ENCODE data around the gene NACC1.

The NACC1 gene

DNA sequence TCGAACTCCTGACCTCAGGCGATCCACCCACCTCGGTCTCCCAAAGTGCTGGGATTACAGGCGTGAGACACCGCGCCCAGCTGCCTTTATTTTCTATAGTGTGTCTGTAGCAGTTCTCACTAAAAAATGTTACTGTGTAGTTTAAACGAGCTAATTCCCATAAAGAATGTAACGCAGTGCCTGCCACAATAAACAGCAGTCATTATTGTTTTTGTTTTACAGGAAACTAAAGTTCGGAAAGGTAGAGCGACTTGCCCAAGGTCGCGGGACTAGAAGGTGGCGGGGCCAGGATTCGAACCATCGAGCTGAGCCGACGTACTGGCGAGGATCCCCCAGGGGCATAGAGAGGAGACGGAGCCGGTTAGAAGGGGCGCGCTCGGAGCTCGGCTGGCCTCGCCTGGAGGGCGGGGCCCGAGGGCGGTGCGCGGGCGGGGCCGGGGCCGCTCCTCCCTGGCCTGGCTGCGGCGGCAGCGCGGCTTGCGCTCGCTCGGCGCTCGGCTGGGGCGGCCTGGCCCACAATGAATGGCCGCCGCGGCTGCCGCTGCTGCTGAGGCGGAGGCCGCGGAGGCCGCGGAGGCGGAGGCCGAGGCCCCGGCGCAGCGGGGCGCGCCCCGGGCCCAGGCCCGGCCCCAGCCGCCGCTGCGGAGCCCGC lies at the start of gene NACC1:
Gene NACC1 (plus strand): TSS at position 493 of the 652 bp plus-strand sequence. CDS start 16,944 bp downstream, outside the sequence.
- peak; percentile 92 for DNase-seq (ENCODE audit: low spot score)

DNA sequence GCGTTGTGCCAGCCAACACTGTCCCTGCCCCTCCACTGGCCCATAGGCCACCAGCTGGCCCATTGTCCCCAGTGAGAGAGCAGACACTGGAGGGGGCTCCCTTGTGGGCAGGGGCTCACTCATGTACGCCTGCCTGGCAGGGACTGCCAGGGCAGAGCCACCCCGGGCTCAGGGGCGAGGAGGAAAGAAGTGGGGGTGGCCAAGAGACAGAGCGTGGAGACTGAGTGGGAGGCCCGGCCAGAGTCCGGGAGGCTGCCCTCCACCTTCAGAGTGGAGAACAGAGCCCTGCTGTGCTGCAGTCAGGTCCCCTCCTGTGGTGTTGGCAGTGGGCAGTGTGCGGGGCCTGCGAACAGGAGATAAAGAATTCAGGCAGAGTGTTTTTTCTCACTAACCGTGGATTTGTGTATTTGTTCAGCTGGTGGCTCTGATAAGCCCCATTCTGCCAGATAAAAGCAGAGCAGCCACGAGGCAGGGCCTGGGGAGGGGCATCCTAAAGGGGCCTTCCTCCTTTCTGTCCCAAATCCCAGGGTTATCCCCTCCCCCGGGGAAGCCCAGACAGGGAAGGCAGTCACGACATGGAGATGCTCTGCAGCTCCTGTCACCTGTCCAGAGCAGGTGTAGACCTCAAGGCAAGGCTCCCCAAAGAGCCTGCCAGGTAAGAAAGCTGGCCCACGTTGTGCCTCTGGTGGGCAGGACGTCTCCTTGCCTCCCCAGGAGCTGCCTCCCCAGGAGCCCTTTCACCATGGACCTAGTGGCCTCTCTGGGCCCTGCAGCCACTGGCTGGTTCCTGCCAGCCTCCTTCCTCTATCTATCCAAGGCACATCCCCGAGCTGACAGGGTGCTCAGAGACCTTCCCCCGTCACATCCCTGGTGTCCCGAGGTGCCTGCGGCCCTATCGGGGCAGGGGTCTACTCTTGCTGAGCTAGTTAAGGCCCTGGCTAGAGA lies 48.4 kb upstream of the NACC1 start:
- DNase-seq (ENCODE audit: low spot score) = no peak

DNA sequence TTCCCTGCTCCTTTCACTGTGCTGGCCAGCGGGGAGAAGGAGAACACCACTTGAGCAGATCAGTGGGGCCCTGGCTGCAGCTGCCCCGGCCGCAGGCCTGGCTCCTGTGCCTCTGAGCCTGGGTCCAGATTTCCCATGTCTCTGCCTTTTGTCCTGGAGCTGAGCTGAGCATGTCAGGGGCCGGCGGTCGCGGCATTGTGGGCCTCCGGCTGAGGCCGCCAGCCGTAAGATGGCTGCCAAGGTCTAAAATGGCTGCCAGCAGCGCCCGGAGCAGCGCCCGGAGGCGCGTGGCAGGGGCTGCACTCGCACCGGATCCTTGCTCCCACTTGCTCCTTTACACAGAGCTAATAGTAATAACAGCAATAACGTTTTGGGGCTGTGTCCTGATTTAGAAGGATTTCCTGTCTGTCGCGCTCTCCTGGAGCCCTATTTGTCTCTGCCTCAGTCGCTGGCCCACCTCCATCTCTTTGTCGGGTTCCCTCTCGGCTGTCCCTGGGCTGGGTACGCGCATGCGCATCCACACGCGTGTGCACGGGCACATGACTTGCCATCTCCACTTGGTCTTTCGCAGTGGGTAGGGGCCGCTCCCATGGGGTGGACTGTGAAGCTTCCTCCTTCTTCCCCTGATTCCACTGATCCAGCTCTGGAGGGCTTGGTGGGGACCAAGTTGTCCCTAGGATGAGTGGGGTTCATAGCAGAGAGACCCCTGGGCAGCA lies 47.5 kb upstream of the NACC1 start:
- peak; percentile 84 for DNase-seq (ENCODE audit: low spot score)

DNA sequence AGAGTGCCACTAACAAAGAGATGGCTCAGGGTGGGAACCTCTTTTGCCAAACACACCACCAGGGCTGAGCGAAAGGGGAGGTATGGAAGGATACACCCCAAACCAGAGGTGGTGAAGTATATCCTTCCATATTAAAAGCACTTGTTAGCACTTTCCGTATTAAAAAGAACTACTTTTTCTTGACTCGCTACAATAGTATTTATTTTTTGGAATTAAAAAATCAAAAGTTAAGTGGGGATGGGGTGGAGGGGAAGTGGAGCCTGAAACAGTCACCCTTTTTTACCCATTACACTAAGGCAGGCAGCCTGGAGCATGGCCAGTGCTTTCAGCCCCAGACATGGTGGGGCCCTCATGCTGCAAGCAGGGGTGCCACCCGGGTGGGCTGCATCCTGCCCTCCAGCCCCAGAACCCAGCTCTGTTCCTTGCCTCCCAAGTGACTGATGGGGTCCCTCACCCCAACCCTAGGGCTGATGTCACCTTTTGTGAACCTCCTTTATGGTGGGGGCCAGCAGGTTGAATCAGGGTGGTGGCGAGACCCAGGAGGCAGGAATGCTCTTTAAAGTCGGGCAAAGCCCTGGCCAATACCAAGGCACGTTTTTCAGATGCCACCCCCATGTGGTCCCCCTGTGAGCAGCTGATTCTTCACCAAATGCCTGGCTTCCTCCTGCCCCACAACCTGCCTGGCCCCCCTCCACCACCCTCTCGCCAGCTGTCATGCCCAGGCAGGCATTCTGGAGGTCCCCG lies 46.4 kb upstream of the NACC1 start:
- no peak for DNase-seq (ENCODE audit: low spot score)

DNA sequence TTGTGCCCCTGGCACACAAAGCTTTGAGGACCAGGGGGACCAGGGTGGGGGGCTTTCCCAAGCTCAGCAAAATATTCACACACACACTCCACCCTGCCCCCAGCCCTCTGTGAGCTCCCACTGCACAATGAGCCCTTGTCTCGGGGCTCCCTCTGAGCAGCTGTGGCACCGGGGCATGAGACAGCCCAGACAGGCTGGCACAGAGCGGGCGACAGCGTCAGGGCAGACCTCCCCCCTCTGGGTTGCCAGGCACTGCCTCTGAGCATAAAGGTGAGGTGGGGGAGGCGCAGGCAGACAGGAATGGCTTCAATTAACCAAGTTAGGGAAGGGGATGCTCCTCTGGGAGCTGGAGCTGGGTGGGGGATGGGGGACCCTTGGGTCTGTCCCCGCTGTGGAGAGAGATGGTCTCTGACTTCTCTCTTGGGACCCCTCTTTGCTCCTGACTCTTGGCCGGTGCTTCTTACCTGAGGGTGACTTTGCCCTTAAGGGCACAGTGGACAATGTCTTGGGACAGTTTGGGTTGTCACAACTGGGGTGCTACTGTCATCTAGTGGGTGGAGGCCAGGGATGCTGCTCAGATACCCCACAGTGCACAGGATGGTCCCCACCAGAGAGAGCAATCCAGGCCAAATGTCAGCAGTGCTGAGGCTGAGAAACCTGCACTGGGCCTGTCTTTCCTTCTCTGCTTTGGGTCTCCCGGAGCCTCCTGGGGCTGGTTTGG lies 45.7 kb upstream of the NACC1 start:
- DNase-seq (ENCODE audit: low spot score) = peak; percentile 98

DNA sequence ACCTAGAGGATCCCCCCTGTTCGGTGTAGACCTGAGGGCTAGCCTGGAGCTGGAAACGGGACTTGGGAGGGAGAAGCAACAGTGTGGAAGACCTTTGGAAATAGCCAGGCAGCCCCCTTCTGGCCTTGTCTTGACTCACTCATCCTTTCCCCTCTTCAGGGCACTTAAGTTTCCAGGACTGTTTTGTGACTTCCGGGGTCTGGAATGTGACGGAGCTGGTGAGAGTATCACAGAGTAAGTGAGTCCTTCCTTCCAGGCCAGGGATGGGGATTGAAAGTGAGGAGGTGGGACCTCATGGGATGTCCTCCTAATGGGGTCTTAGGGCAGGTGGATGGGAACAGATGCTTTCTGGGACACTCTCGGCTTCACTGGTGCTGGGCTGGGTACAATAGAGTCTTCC lies 44.8 kb upstream of the NACC1 start:
- DNase-seq (ENCODE audit: low spot score) = no peak

DNA sequence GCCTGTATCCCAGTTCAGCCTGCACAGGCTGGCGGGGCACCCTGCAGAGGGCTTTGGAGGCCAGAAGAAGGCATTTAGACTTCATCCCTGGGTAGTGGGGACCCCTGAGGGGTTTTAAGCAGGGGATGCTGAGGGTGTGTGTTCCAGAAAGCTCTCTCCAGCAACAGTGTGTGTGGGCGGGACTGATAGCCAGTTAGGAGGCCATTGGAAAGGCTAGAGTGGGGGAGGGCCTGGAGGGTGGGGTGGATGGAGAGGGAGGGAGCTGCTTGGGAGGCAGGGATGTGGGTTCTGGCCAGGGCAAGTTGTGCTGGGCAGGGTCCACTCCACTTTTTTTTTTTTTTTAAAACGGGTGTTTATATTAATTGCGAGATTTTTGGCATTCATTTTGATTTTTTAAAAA lies 43.7 kb upstream of the NACC1 start:
- no peak for DNase-seq (ENCODE audit: low spot score)

DNA sequence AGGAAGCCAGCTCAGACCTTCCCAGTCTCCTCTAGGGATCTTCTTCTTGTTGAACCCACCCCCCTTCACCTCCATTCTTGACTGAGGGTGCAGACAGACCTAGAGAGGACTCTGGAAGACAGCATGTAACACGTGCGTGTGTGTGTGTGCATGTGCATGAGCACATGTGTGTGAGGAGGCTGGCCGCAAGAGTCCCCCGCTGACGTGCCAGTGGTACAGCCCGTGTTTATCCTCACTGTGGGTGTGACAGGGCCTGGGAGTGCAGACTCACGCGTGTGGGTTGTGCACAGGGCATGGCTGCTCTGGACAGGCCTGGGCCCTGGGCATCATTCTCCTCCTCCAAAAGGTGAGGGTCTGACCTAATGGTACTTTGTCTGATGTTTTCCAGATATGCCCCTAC lies 41.7 kb upstream of the NACC1 start:
- no peak for DNase-seq (ENCODE audit: low spot score)

DNA sequence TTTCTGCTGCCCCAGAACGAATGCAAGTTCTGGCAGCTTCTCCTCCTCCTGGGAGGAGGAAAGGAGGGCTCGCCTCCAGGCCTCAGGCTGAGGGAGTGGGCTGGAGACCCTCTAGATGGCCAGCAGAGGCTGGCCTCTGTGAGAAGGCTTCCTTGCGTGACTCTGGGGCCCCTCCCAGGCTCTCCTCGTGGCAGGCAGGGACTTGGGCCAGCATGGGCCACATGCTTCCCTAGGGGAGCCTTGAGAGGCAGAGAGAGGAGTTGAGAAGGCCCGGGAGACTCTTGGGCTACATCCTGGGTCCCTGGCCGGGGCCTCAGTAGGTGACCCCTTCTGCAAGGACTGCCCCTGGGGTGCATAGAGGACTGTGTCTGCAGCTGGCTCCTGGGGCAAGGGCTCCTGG lies 41.3 kb upstream of the NACC1 start:
- DNase-seq (ENCODE audit: low spot score) = no peak

DNA sequence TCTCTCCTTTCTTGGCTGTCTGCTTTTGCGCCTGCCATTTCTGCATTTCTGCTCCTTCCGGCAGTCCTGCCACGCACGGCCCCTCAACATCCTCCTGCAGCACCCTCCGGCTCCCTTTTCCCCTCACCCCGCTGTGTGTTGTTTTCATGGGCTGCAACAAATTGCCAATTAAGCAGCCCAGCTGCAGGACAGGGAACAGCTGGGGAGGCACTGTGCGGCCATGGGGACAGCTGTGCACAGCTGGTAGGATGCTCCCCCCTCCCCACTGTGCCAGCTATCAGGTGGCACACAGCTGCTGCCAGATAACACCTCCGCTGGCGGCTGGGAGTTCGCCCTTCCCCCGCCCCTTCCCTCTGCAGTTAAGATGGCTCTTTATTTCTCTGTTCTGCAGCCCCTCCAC lies 40.8 kb upstream of the NACC1 start:
- DNase-seq (ENCODE audit: low spot score) = peak; percentile 85

DNA sequence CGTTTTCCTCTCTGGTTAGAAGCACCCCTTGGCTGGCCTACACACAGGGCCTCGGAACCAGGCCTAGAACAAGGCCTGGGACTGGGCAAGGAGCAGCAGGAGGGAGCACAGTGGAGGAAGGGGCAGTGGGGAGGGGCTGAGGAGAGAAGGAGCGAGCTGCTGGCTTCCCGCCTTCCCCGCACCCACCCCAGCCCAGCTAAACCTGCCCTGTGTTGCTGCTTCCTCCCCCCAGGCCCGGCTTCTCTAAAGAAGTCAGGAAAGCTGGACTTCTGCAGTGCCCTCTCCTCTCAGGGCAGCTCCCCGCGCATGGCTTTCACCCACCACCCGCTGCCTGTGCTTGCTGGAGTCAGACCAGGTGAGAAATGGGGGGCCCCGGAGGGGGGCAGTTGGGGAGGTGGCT lies 39.7 kb upstream of the NACC1 start:
- DNase-seq (ENCODE audit: low spot score) = no peak

DNA sequence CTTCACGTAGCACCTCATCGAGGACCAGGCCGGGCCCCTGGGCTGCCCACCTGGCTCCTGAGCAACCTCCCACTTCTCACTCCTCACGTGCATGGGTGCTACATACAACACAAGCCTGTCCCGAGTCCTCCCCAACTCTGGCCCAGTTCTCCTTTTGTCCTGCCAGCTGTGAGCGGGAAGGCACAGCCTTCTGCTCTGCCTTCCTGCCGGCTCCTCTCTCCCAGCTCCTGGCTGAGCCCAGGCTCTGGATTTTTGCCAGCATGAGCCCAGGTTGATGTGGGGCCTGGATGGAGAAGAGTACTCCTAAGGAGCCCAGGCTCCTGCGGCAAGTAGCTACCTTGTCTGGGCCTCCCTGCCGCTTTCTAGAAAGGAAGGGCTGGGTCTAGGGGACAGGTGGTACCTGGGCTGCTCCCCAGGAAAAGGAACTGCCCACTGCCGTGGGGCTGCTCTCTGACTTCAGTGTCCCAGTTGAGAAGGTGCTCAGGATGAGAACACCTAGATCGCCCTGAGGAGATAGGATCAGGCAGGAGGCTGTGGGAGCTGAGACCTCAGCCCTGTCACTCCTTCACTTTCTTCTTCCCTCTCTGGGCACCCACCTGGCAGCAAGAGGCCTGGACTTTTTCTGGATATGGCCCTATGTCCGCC lies 39.0 kb upstream of the NACC1 start:
- no peak for DNase-seq (ENCODE audit: low spot score)

DNA sequence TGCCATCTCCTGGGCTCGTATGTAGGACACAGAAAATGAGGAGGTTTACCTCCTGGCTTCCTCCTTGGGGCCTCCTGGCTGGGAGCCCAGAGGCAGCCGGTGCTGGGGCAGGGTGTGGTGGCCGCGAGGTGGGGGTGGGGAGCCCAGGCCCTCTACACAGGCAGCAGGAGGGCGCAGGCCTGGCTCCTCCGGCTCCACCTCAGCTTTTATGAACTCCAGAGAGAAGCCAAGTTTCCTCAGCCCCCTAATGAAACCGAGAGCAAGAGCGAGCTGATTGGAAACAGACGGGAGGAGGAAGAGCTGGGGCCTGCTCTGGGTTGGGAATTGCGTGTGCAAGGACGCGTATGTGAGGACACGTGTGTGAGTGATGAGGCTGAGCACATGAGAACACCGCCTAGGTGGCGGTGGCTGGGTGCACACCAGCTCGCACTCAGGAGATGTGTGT lies 38.5 kb upstream of the NACC1 start:
- no peak for DNase-seq (ENCODE audit: low spot score)

DNA sequence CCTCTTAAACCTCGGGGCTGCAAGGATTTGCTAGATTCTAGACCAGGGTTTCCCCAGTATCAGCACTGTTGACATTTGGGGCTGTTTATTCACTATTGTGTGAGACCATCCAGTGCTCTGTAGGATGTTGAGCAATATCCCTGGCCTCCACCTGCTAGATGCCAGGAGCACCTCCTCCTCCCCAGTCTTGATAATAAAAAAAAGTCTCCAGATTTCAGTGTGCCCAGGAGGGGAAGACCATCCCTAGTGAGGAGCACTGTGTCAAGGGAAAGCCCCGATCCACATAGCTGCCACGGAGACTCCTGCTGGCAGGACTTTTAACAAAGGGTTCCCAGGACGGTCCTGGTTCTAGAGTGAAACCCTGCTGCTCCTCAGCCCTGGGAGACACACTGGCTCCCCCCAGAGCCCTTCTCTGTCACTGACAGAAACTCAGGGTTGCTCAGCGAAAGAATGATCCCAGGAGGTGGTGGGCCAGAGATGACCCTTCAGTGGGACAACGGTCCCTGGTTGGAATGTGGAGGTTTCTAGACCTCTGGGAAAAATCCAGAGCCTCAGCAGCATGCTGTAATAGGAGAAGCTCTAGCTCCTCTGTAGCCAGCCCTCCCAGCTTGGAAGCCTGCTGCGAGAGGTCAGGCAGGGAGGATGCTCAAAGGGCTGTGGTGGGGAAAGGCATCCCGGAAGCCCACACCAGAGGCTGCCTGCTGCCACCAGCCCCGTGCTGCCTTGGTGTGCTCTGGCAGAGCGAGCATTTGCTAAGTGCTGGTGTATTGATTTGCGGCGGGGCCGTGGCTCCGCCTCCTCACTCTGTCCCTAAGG lies 35.7 kb upstream of the NACC1 start:
- peak; percentile 69 for DNase-seq (ENCODE audit: low spot score)

DNA sequence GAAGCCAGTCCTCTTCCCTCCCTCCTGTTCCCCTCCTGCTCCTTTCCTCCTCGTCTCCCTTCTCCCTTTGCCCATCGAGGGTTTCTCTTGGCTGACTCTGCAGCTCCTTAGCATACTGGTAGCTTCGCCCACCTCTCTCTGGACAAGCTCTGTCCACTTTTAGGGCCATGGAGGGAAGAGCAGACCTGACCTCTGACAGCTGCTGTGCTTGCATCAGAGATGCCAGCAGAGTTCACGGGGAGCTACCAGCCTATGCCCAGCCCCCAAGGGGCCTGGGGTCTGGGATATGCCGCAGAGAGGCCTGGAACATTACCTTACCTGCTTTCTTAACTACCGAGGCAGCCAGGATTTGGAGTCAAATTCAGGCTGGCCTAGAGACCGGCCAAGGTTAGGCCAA lies 35.1 kb upstream of the NACC1 start:
- no peak for DNase-seq (ENCODE audit: low spot score)

DNA sequence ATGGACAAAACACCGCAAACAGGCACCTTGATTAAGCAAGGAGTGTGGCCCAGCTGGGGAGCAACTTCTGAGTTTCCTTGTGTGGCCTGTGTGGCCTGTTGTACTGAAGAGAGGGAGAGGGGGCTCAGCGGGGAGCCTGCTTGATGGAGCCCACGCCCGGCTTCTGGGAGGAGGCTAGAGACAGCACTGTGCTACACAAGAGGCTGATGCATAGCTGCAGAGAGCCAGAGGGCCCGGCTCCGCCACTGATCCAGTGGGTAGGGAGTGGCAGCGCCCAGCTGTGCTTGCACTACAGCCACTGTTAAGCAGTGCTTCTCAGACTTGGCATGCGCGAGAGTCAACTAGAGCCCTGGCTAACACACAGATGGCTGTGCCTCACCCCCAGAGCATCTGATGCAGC lies 34.4 kb upstream of the NACC1 start:
- peak; percentile 74 for DNase-seq (ENCODE audit: low spot score)

DNA sequence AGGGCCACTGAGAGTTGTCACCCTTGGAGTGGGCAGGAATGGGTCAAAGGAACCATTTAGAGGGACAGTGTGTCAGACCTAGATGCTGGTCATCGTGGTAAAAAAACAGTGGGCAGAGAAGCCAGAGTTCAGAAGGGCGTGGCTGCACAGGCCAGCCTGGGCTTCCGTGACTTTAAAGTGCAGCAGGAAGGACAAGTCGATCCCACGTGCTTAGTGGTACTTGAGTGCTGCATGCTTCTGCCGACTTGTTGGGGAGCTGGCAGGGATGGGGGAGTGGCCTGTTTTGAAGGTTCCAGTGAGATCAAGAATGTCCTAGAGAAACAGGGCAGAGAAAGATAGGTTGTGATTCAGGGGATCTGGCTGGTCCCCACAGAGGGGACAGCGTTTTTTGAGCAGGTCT lies 32.4 kb upstream of the NACC1 start:
- DNase-seq (ENCODE audit: low spot score) = no peak

DNA sequence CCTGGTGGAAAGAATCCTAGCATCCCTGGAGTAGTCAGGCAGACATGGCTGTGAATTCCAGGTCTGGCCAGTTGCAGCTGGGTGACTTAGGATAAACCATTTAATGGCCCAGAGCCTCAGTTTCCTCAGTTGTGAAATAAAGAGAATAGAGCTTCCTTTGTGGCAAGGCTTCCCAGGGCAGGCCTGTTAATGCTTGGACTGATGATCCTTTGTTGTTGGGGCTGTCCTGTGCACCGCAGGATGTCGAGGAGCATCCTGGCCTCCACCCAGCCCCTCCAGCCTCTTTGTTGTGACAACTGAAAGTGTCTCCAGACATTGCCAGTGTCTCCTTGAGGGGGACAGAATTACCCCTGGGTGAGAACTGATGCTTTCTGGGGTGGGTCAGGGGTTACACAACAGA lies 31.7 kb upstream of the NACC1 start:
- DNase-seq (ENCODE audit: low spot score) = no peak

DNA sequence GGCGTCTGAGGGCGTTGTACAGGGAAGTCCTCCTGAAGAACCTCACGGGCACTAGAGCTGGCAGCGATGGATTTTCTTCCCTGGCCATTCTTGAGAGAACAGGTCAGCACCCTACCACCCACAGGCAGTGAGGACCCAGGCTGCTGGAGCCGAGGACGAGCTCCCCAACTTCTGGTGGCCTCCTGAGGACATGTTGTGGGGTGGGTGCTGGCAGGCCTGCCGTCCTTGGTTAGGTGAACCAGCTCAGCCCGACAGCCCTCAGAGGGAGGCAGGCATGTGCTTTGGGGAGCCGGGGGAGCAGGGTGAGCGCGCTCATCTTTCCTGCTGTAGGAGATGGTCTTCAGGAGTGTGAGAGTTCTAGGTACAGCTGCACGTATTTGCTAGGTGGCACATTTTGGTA lies 30.8 kb upstream of the NACC1 start:
- DNase-seq (ENCODE audit: low spot score) = no peak

All from Ammon's horn (tissue), 1 donor.